Endothelial cell of umbilical vein (primary cell): ENCODE results near the gene FBXW9. TPM values are rescaled to one million over a fixed set of nuclear protein-coding genes. Genes with fewer than 3 reads are reported as not detected.

Experiments
- BruUV-seq: library from RNA; stranded (reverse); fragments of 400-500 nt; replicated peaks from 2 replicates; lab custom pipeline; 2021; lab: Mats Ljungman, UMichigan
- CTCF ChIA-PET: fragments of 300-600, 350-600 bp; sonication (Branson Sonifier 250); formaldehyde crosslinking; loops from one replicate; lab custom pipeline; 2021; ENCODE audit warnings: antibody characterized with exemption, inconsistent platforms; lab: Charles Lee
- POLR2A ChIA-PET: fragments of 300-600, 350-600 bp; sonication (Branson Sonifier 250); formaldehyde crosslinking; loops from one replicate; lab custom pipeline; 2021; ENCODE audit warnings: antibody characterized with exemption, inconsistent platforms; lab: Charles Lee
- DNase-seq: peaks from one replicate; pipeline ENCODE4 v3.0.0-alpha.2; 2011; ENCODE audit warnings: low read depth, low spot score
- FAIRE-seq: peaks from 2 replicates; lab custom pipeline; 2011; peaks lifted over from hg19 to GRCh38; lab: Jason Lieb, UNC
- H2AFZ ChIP-seq: 2 replicates; pipeline ENCODE4 v1.6.0; 2012; ENCODE audit warnings: low read depth, low read length, control low read depth, inconsistent platforms
- H3K27ac ChIP-seq: 2 replicates; pipeline ENCODE4 v1.5.1; 2011; ENCODE audit warnings: low read depth, mild to moderate bottlenecking, control low read depth, low read length, moderate library complexity; ENCODE audit not compliant: insufficient read depth
- H3K27me3 ChIP-seq, 2 experiments: 2 replicates each; pipeline versions ENCODE4 v1.6.0 to v1.6.1; 2011; ENCODE audit warnings: low read length in 2 of 2, mixed read lengths in 1 of 2; ENCODE audit not compliant: control insufficient read depth in 2 of 2, insufficient read depth in 2 of 2
- H3K36me3 ChIP-seq, 2 experiments: 2 replicates in 1 of 2; 3 replicates in 1 of 2; pipeline ENCODE4 v1.5.1; 2011; ENCODE audit warnings: low read length in 2 of 2, mild to moderate bottlenecking in 1 of 2, moderate library complexity in 1 of 2; ENCODE audit not compliant: control insufficient read depth in 2 of 2, insufficient read depth in 2 of 2; ENCODE audit errors: extremely low read depth in 1 of 2
- H3K4me1 ChIP-seq: 3 replicates; pipeline ENCODE4 v1.5.1; 2011; ENCODE audit warnings: mild to moderate bottlenecking, low read length; ENCODE audit not compliant: control insufficient read depth, insufficient read depth; ENCODE audit errors: extremely low read depth
- H3K4me2 ChIP-seq: 2 replicates; pipeline ENCODE4 v1.6.1; 2011; ENCODE audit warnings: low read length, control low read depth, mixed read lengths; ENCODE audit not compliant: insufficient read depth
- H3K4me3 ChIP-seq, 3 experiments: fragments of 200-600 bp in 1 of 3; sonication (generic), shearing (Covaris generic) in 1 of 3; replicated peaks in 1 of 3; 2 replicates each; pipeline ENCODE4 v1.5.1; 2011 to 2016; ENCODE audit warnings: control low read depth in 3 of 3, low read length in 3 of 3, mild to moderate bottlenecking in 2 of 3, inconsistent platforms in 1 of 3, low read depth in 1 of 3, moderate library complexity in 1 of 3; ENCODE audit not compliant: insufficient read depth in 1 of 3
- H3K79me2 ChIP-seq: 2 replicates; pipeline ENCODE4 v1.6.0; 2012; ENCODE audit warnings: low read length, inconsistent platforms; ENCODE audit not compliant: control insufficient read depth, insufficient read depth
- H3K9ac ChIP-seq: replicated peaks from 2 replicates; pipeline ENCODE3; 2011; ENCODE audit warnings: low read length, control low read depth; ENCODE audit not compliant: insufficient read depth; ENCODE audit errors: extremely low read depth
- H3K9me1 ChIP-seq: replicated peaks from 3 replicates; pipeline ENCODE4 v1.6.0; 2011; ENCODE audit warnings: mild to moderate bottlenecking, low read length; ENCODE audit not compliant: control insufficient read depth, insufficient read depth; ENCODE audit errors: extremely low read depth
- H3K9me3 ChIP-seq: replicated peaks from 2 replicates; pipeline ENCODE4 v1.5.1; 2012; ENCODE audit warnings: low read length, inconsistent platforms; ENCODE audit not compliant: control insufficient read depth, insufficient read depth
- H4K20me1 ChIP-seq: replicated peaks from 2 replicates; pipeline ENCODE3; 2011; ENCODE audit warnings: mild to moderate bottlenecking, low read length; ENCODE audit not compliant: control insufficient read depth, insufficient read depth; ENCODE audit errors: extremely low read depth
- JUN ChIP-seq: IDR thresholded peaks from 2 replicates; pipeline ENCODE4 v1.6.1; 2011; ENCODE audit warnings: borderline replicate concordance, low read depth; ENCODE audit not compliant: insufficient read length, insufficient read depth
- MYC ChIP-seq: IDR thresholded peaks from one replicate; pipeline ENCODE4 v1.6.1; 2011; ENCODE audit warnings: mild to moderate bottlenecking, low read depth, low read length
- dilution Hi-C: fragments of 300-500 bp; cut with MboI; formaldehyde crosslinking; loops from one replicate; pipeline ENCODE4 v1.15.0; 2019; ENCODE audit warnings: low sequenced_read_pairs; ENCODE audit not compliant: extremely low pct_ligation_motif_present
- intact Hi-C: fragments of 100-400 bp; cut with micrococcal nuclease; formaldehyde crosslinking; loops from one replicate; pipeline ENCODE4 v1.10.0; 2022
- polyA plus RNA-seq, 4 experiments: library from polyadenylated mRNA; depleted of rRNA in 3 of 4; stranded (reverse) in 3 of 4; unstranded in 1 of 4; fragments of >200 nt; gene quantifications; 2 replicates each; pipeline versions ENCODE4 v1.2.1 to v1.2.3, GENCODE V29; 2011 to 2012; ENCODE audit warnings: missing spikeins in 1 of 4
- total RNA-seq: library from RNA; stranded (reverse); gene quantifications from 2 replicates; pipeline ENCODE4 v1.2.3, GENCODE V29; 2021
- TF ChIP-seq, protein P1 (sequence below), 2 donors: IDR thresholded peaks; 1 replicate in 1 of 2; 2 replicates in 1 of 2; pipeline ENCODE4 v1.5.1; 2011; ENCODE audit warnings: low read length in 2 of 2, mild to moderate bottlenecking in 2 of 2, moderate library complexity in 2 of 2, control low read depth in 1 of 2, inconsistent platforms in 1 of 2, low read depth in 1 of 2; ENCODE audit not compliant: insufficient read depth in 1 of 2; ENCODE audit errors: extremely low read depth in 1 of 2

The FBXW9 gene
- total and polyA plus RNA-seq, 2 donors (not counting 3 experiments of a cell fraction or from before 2014, with no cell fraction given), result 12.4 to 19.3 TPM

DNA sequence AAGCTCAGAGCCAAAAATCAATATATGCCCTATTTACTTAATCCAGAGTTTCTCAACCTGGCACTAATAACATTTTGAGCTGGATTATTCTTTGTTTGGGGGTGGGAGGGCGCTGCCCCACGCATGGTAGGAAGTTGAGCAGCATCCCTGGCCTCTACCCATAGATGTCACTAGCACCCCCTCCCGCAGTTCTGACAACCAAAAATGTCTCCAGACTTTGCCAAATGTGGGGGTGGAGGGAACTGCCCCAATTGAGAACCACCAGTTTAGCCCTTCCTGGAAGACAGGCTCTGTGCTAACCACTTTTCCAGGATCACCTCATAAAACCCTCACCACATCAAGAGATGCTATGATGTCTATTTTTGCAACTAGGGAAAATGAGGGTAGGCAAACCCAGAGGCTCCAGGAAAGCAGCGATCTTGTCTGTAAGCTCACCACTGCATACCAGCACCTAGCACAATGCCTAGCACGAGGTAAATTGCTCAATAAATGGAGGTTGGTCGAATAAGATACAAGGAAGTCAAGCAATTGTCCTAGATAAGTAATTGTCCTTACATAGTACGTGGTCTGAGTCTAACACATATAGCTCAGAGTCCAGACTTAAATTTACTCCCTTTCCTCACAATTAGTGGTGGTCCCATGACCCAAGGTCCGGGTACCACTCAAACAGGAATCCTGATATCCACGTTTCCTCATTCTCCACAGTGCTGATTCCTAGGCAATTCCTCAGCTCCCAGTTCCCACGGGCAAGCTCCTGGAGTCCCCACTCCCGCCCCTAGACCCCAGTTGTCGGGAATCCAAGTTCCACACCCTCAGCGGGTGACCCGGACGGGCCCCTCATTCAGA is 37.2 kb upstream of the FBXW9 start:
- POLR2A ChIA-PET, result interaction anchor here (2.9 kb wide), 1 partner anchor 11 kb away, joined by 14 read pairs; the partner anchor contains the start of gene TNPO2
- peak overlapping the region; percentile 89 for H3K4me2 ChIP-seq
- no peaks in the 10 kb centered on the region for H3K9me1 ChIP-seq
- TF ChIP-seq, protein P1, sequence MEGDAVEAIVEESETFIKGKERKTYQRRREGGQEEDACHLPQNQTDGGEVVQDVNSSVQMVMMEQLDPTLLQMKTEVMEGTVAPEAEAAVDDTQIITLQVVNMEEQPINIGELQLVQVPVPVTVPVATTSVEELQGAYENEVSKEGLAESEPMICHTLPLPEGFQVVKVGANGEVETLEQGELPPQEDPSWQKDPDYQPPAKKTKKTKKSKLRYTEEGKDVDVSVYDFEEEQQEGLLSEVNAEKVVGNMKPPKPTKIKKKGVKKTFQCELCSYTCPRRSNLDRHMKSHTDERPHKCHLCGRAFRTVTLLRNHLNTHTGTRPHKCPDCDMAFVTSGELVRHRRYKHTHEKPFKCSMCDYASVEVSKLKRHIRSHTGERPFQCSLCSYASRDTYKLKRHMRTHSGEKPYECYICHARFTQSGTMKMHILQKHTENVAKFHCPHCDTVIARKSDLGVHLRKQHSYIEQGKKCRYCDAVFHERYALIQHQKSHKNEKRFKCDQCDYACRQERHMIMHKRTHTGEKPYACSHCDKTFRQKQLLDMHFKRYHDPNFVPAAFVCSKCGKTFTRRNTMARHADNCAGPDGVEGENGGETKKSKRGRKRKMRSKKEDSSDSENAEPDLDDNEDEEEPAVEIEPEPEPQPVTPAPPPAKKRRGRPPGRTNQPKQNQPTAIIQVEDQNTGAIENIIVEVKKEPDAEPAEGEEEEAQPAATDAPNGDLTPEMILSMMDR (IDR thresholded peaks at IDR 0.05; ENCODE audit: extremely low read depth in 1 of 2, insufficient read depth in 1 of 2, low read depth in 1 of 2, low read length in 2 of 2), result peak; percentile 21 to 32
- TF ChIP-seq MYC (no peak), JUN (no peak)
- TSS peak; percentile 50 for BruUV-seq
- no peaks in the 10 kb centered on the region for H3K27me3 ChIP-seq
- H3K9me3 ChIP-seq, result no peaks in the 10 kb centered on the region
- H3K9ac ChIP-seq, result peak overlapping the region; percentile 98
- peak overlapping the region; percentile 75 to 85 (median 82) for H3K4me3 ChIP-seq
- peaks cover 23% of the 10 kb centered on the region for H3K4me1 ChIP-seq
- dilution Hi-C loops, result no loop called here
- H3K36me3 ChIP-seq, result peaks cover 9 to 28% of the 10 kb centered on the region in 2 experiments
- CTCF ChIA-PET, result interaction anchor here (0.6 to 2.8 kb wide), 8 partner anchors 9 to 137 kb away, joined by 3 to 12 read pairs (median 4); no protein-coding TSS in a partner anchor
- peak overlapping the region; percentile 88 for H3K27ac ChIP-seq
- peak; percentile 29 for DNase-seq
- H2AFZ ChIP-seq, result no peak overlapping the region
- H4K20me1 ChIP-seq, result no peaks in the 10 kb centered on the region
- FAIRE-seq, result peak; percentile 81
- peaks cover 57% of the 10 kb centered on the region for H3K79me2 ChIP-seq
- intact Hi-C loops, result loop anchor here (1.0 to 10.0 kb wide), 2 partner anchors 11 to 119 kb away; partner anchors contain the start of genes ZNF490 and ZNF791
